K562 (cell line): ENCODE data around the gene MBL2. TPM values are rescaled to one million over a fixed set of nuclear protein-coding genes. Genes with fewer than 3 reads are reported as not detected.

Experiments
- ATAC-seq: fragments of 200-7000 bp; cut with Tn5 transposase; 3 replicates; pipeline ENCODE4 v1.9.1; 2020; ENCODE audit warnings: moderate library complexity
- BruUV-seq: library from RNA; stranded (reverse); fragments of 400-500 nt; replicated peaks from 2 replicates; lab custom pipeline; 2021; lab: Mats Ljungman, UMichigan
- CTCF ChIA-PET: fragments of 300-600 bp; formaldehyde crosslinking; extraction: SDS; loops from one replicate; lab custom pipeline; 2021; ENCODE audit warnings: low intra/inter-chr PET ratio; lab: Yijun Ruan, JAX
- POLR2A ChIA-PET: fragments of 300-600, 350-650 bp; sonication (Branson Sonifier 250); formaldehyde crosslinking; extraction: SDS; loops from one replicate; lab custom pipeline; 2021; ENCODE audit warnings: antibody characterized with exemption, inconsistent platforms; lab: Yijun Ruan, JAX
- DNase-seq, 4 experiments: peaks; one replicate each; pipeline versions ENCODE4 v3.0.0 to v3.0.0-alpha.2; 2011 to 2018; ENCODE audit warnings: low spot score in 3 of 4, mixed read lengths in 3 of 4; ENCODE audit errors: extremely low read depth in 1 of 4
- FAIRE-seq: peaks from 2 replicates; lab custom pipeline; 2011; peaks lifted over from hg19 to GRCh38; lab: Jason Lieb, UNC
- H2AFZ ChIP-seq: 2 replicates; pipeline ENCODE4 v1.6.0; 2011; ENCODE audit warnings: low read depth, low read length, control low read depth, inconsistent platforms
- H3K27ac ChIP-seq: fragments of 200-600 bp; 3 replicates; pipeline ENCODE4 v1.8.0; 2011; ENCODE audit warnings: low read depth, mild to moderate bottlenecking, control low read depth, inconsistent platforms, low read length, moderate library complexity, mixed read lengths; ENCODE audit errors: extremely low read depth
- H3K27me3 ChIP-seq, 2 experiments: fragments of 300-600 bp in 1 of 2; 2 replicates in 1 of 2; 3 replicates in 1 of 2; pipeline versions ENCODE4 v1.6.0 to v1.8.0; 2011; ENCODE audit warnings: inconsistent platforms in 2 of 2, low read length in 2 of 2, mild to moderate bottlenecking in 1 of 2, mixed read lengths in 1 of 2, moderate library complexity in 1 of 2; ENCODE audit not compliant: control insufficient read depth in 2 of 2, insufficient read depth in 2 of 2
- H3K36me3 ChIP-seq: fragments of 300-600 bp; 3 replicates; pipeline ENCODE4 v1.8.0; 2011; ENCODE audit warnings: mild to moderate bottlenecking, low read length, inconsistent platforms; ENCODE audit not compliant: control insufficient read depth, insufficient read depth
- H3K4me1 ChIP-seq, 2 experiments: fragments of 200-600 bp in 1 of 2; replicated peaks in 1 of 2; 2 replicates in 1 of 2; 3 replicates in 1 of 2; pipeline versions ENCODE4 v1.5.1 to v1.8.0; 2011; ENCODE audit warnings: inconsistent platforms in 2 of 2, low read length in 2 of 2, mild to moderate bottlenecking in 1 of 2, mixed read lengths in 1 of 2, moderate library complexity in 1 of 2; ENCODE audit not compliant: control insufficient read depth in 2 of 2, insufficient read depth in 2 of 2
- H3K4me2 ChIP-seq: 2 replicates; pipeline ENCODE4 v1.6.1; 2011; ENCODE audit warnings: low read length, control low read depth, inconsistent platforms, mixed read lengths; ENCODE audit not compliant: insufficient read depth
- H3K4me3 ChIP-seq: fragments of 200-600 bp; sonication (generic), shearing (Covaris generic); 2 replicates; pipeline ENCODE4 v1.5.1; 2016; ENCODE audit warnings: control low read depth, inconsistent platforms
- H3K79me2 ChIP-seq: fragments of 200-600 bp; 3 replicates; pipeline ENCODE4 v1.8.0; 2011; ENCODE audit warnings: low read length, inconsistent platforms; ENCODE audit not compliant: control insufficient read depth, insufficient read depth
- H3K9ac ChIP-seq, 2 experiments: 2 replicates each; pipeline versions ENCODE4 v1.6.0 to v1.6.1; 2011; ENCODE audit warnings: low read depth in 2 of 2, low read length in 2 of 2, control low read depth in 1 of 2, inconsistent platforms in 1 of 2, mild to moderate bottlenecking in 1 of 2, mixed read lengths in 1 of 2; ENCODE audit not compliant: insufficient read depth in 1 of 2
- H3K9me1 ChIP-seq: one replicate; pipeline ENCODE4 v1.6.0; 2011; ENCODE audit warnings: inconsistent platforms, mild to moderate bottlenecking, low read length, moderate library complexity; ENCODE audit not compliant: control insufficient read depth, insufficient read depth
- H3K9me3 ChIP-seq: replicated peaks from 2 replicates; pipeline ENCODE4 v1.5.1; 2011; ENCODE audit warnings: low read depth, low read length, inconsistent platforms; ENCODE audit not compliant: control insufficient read depth, insufficient read depth
- H4K20me1 ChIP-seq: replicated peaks from 2 replicates; pipeline ENCODE4 v1.6.1; 2011; ENCODE audit warnings: low read length, inconsistent platforms, mixed read lengths; ENCODE audit not compliant: control insufficient read depth, insufficient read depth
- CBFA2T2 ChIP-seq: fragments of 450-650 bp; conservative IDR thresholded peaks from 2 replicates; pipeline ENCODE4 v1.6.1; 2017; ENCODE audit warnings: mild to moderate bottlenecking
- CCNT2 ChIP-seq: IDR thresholded peaks from 2 replicates; pipeline ENCODE4 v1.6.1; 2011; ENCODE audit warnings: borderline replicate concordance, low read depth, mild to moderate bottlenecking, moderate library complexity, mixed read lengths, low read length; ENCODE audit not compliant: insufficient read length; ENCODE audit errors: extremely low read depth
- FOXK1 ChIP-seq: sonication (generic); formaldehyde crosslinking; IDR thresholded peaks from 2 replicates; pipeline ENCODE4 v1.8.0; 2022; ENCODE audit warnings: missing genetic modification reagents, mild to moderate bottlenecking, borderline replicate concordance
- FOXK2 ChIP-seq, 2 experiments: fragments of 450-650 bp; IDR thresholded peaks in 1 of 2; conservative IDR thresholded peaks in 1 of 2; 2 replicates each; pipeline ENCODE4 v1.6.1; 2016; ENCODE audit warnings: low read depth in 2 of 2, mild to moderate bottlenecking in 1 of 2
- GATA2 ChIP-seq: sonication (generic); formaldehyde crosslinking; IDR thresholded peaks from 2 replicates; pipeline ENCODE4 v1.4.0; 2020; ENCODE audit warnings: mild to moderate bottlenecking, missing genetic modification reagents
- HIVEP1 ChIP-seq: fragments of 250-450 bp; sonication (Bioruptor Pico); IDR thresholded peaks from 2 replicates; pipeline ENCODE4 v1.4.0; 2020; ENCODE audit warnings: mild to moderate bottlenecking
- SIN3A ChIP-seq, 2 experiments: fragments of 150-350 bp in 1 of 2; IDR thresholded peaks; 2 replicates each; pipeline ENCODE4 v1.6.1; 2011 to 2016; ENCODE audit warnings: borderline replicate concordance in 2 of 2, low read depth in 2 of 2, low read length in 2 of 2, mild to moderate bottlenecking in 2 of 2, moderate library complexity in 2 of 2; ENCODE audit not compliant: control insufficient read depth in 1 of 2
- SREBF2 ChIP-seq: sonication (generic); formaldehyde crosslinking; IDR thresholded peaks from 2 replicates; pipeline ENCODE4 v1.4.0; 2020; ENCODE audit warnings: mild to moderate bottlenecking, missing genetic modification reagents
- THRA ChIP-seq: fragments of 450-650 bp; IDR thresholded peaks from 2 replicates; pipeline ENCODE4 v1.6.1; 2017; ENCODE audit warnings: mild to moderate bottlenecking, moderate library complexity
- ZNF589 ChIP-seq: fragments of 200-800 bp; sonication (Bioruptor generic); IDR thresholded peaks from 2 replicates; pipeline ENCODE4 v1.6.1; 2016; ENCODE audit warnings: low read depth, missing genetic modification characterization, missing compliant biosample characterization
- WGBS: fragments of 100-300 bp; shearing (Covaris generic); methylation state at CpG from one replicate; pipeline ENCODE4 v1.1.6; 2016; ENCODE audit warnings: low coverage, mixed read lengths; ENCODE audit not compliant: insufficient coverage; ENCODE audit errors: missing lambda C conversion rate; 5-methylcytosine and 5-hydroxymethylcytosine counted together
- in situ Hi-C: fragments of 300-500 bp; cut with MboI; formaldehyde crosslinking; loops from 4 replicates; pipeline ENCODE4 v1.15.0; 2018; ENCODE audit warnings: inconsistent platforms, mixed read lengths
- intact Hi-C: fragments of 100-400 bp; cut with micrococcal nuclease; formaldehyde crosslinking; loops from 2 replicates; pipeline ENCODE4 v1.14.2; 2022
- polyA plus RNA-seq, 8 experiments: library from polyadenylated mRNA; depleted of rRNA in 4 of 8; stranded (reverse) in 5 of 8; unstranded in 3 of 8; fragments of >200 nt; fragmentation: Nextera tagmentation in 2 of 8; fragmentation: Illumina TruSeq in 1 of 8; extraction: Ambion mirVana in 2 of 8; extraction: Trizol in 1 of 8; gene quantifications; 2 replicates each; pipeline versions ENCODE4 v1.2.1 to v1.2.3, GENCODE V29; 2011 to 2014; ENCODE audit warnings: inconsistent platforms in 1 of 8, missing spikeins in 1 of 8
- total RNA-seq, 7 experiments: library from RNA; depleted of rRNA in 6 of 7; stranded (reverse); fragments of >200 nt in 6 of 7; fragmentation: Illumina TruSeq in 2 of 7; extraction: Trizol in 2 of 7; gene quantifications; 2 replicates each; pipeline versions ENCODE4 v1.2.1 to v1.2.3, GENCODE V29; 2011 to 2021; ENCODE audit warnings: low replicate concordance in 1 of 7
- TF ChIP-seq, protein P1 (sequence below): IDR thresholded peaks from 2 replicates; pipeline ENCODE4 v1.6.1; 2016; ENCODE audit warnings: missing genetic modification characterization, missing compliant biosample characterization
- TF ChIP-seq, protein P2 (sequence below): fragments of 200-800 bp; sonication (Bioruptor generic); IDR thresholded peaks from 2 replicates; pipeline ENCODE4 v1.6.1; 2016; ENCODE audit warnings: missing genetic modification characterization, missing compliant biosample characterization

Gene MBL2
- total and polyA plus RNA-seq, 9 of the 15 experiments (the other 6 are each of a cell fraction or from before 2014, with no cell fraction given): not detected

DNA sequence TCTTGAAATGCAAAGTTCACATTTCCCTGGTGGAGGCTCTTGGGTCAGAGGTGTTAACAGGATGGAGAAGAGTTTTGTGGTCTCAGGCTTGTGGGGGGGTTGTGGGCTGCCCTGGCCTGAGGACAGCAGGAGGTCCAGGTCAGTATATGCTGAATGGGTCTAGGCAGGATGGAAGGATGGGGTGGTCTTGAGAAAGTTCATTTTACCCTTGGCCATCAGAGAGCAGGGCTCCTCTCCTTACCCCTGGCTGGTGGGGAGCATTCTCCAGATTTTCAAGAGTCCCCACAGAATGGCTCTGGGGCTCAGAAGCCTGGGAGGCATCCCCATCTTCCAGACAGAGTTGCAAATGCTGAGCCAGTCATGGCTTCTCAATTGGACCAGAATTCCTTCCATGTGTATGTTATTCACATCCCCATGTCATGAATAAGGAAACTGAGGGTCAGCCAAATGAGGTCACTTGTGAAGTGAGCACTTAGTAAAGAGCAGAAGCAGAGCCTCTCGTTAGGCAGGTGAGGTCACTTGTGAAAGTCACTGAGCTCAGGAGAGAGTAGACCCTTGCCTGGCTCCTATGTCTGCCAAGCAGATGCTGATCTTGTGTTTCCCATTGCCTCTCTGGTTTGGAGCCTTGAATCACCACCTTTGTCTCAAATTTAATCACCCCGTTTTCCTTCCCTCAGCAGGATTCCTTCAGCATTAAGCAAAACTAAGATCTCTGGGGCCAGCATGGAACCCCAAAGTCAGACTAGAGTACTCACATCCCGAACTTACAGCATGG, 33.0 kb downstream of the MBL2 start:
- no peaks in the 10 kb centered on the region for H3K9me1 ChIP-seq
- BruUV-seq: no TSS peak
- H3K27ac ChIP-seq: no peak overlapping the region
- in situ Hi-C loops (no loop called here), intact Hi-C loops (loop anchor here (5.0 kb wide), 1 partner anchor 43 kb away; no protein-coding TSS in a partner anchor)
- no peak for FAIRE-seq
- H3K9ac ChIP-seq: no peak overlapping the region
- 0% methylated on average over 3 of the region's 3 CpGs for WGBS
- H3K27me3 ChIP-seq: no peaks in the 10 kb centered on the region
- ATAC-seq: no peak
- POLR2A ChIA-PET: no interaction called here
- no peaks in the 10 kb centered on the region for H3K4me1 ChIP-seq
- H3K4me2 ChIP-seq: no peak overlapping the region
- DNase-seq: no peak
- no peak overlapping the region for H2AFZ ChIP-seq
- H3K36me3 ChIP-seq: no peaks in the 10 kb centered on the region
- CTCF ChIA-PET: no interaction called here
- no peaks in the 10 kb centered on the region for H3K79me2 ChIP-seq
- no peak overlapping the region for H3K4me3 ChIP-seq
- H3K9me3 ChIP-seq: no peaks in the 10 kb centered on the region; the same call in 1 of the 2 replicates
- H4K20me1 ChIP-seq: no peaks in the 10 kb centered on the region
- no peak for TF ChIP-seq SIN3A (IDR thresholded peaks at IDR 0.05; ENCODE audit: borderline replicate concordance in 2 of 2, control insufficient read depth in 1 of 2, low read depth in 2 of 2, low read length in 2 of 2)
- no peak for TF ChIP-seq CCNT2
- no peak for TF ChIP-seq SREBF2 (CRISPR knock-in tag)
- TF ChIP-seq CBFA2T2: no peak
- TF ChIP-seq FOXK2 (conservative IDR thresholded peaks at IDR 0.05 in 1 of 2, IDR thresholded peaks at IDR 0.05 in 1 of 2; ENCODE audit: low read depth in 2 of 2): no peak
- no peak for TF ChIP-seq FOXK1
- TF ChIP-seq, protein P1, sequence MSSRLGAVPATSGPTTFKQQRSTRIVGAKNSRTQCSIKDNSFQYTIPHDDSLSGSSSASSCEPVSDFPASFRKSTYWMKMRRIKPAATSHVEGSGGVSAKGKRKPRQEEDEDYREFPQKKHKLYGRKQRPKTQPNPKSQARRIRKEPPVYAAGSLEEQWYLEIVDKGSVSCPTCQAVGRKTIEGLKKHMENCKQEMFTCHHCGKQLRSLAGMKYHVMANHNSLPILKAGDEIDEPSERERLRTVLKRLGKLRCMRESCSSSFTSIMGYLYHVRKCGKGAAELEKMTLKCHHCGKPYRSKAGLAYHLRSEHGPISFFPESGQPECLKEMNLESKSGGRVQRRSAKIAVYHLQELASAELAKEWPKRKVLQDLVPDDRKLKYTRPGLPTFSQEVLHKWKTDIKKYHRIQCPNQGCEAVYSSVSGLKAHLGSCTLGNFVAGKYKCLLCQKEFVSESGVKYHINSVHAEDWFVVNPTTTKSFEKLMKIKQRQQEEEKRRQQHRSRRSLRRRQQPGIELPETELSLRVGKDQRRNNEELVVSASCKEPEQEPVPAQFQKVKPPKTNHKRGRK: no peak
- TF ChIP-seq ZNF589 (CRISPR knock-in tag): no peak
- TF ChIP-seq, protein P2, sequence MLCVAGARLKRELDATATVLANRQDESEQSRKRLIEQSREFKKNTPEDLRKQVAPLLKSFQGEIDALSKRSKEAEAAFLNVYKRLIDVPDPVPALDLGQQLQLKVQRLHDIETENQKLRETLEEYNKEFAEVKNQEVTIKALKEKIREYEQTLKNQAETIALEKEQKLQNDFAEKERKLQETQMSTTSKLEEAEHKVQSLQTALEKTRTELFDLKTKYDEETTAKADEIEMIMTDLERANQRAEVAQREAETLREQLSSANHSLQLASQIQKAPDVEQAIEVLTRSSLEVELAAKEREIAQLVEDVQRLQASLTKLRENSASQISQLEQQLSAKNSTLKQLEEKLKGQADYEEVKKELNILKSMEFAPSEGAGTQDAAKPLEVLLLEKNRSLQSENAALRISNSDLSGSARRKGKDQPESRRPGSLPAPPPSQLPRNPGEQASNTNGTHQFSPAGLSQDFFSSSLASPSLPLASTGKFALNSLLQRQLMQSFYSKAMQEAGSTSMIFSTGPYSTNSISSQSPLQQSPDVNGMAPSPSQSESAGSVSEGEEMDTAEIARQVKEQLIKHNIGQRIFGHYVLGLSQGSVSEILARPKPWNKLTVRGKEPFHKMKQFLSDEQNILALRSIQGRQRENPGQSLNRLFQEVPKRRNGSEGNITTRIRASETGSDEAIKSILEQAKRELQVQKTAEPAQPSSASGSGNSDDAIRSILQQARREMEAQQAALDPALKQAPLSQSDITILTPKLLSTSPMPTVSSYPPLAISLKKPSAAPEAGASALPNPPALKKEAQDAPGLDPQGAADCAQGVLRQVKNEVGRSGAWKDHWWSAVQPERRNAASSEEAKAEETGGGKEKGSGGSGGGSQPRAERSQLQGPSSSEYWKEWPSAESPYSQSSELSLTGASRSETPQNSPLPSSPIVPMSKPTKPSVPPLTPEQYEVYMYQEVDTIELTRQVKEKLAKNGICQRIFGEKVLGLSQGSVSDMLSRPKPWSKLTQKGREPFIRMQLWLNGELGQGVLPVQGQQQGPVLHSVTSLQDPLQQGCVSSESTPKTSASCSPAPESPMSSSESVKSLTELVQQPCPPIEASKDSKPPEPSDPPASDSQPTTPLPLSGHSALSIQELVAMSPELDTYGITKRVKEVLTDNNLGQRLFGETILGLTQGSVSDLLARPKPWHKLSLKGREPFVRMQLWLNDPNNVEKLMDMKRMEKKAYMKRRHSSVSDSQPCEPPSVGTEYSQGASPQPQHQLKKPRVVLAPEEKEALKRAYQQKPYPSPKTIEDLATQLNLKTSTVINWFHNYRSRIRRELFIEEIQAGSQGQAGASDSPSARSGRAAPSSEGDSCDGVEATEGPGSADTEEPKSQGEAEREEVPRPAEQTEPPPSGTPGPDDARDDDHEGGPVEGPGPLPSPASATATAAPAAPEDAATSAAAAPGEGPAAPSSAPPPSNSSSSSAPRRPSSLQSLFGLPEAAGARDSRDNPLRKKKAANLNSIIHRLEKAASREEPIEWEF (CRISPR knock-in tag): no peak
- TF ChIP-seq HIVEP1 (CRISPR knock-in tag): no peak
- no peak for TF ChIP-seq THRA
- TF ChIP-seq GATA2 (CRISPR knock-in tag): no peak
